GM12872 (cell line): ENCODE measurements around the gene RHCE.

ENCODE experiments used
- CTCF ChIP-seq: IDR thresholded peaks from 3 replicates; pipeline ENCODE4 v1.5.1; 2011; ENCODE audit warnings: low read depth, mild to moderate bottlenecking, low read length, moderate library complexity; ENCODE audit not compliant: insufficient read depth

RHCE gene

GRCh38 chr1:25355841-25356395, 64.7 kb downstream of the RHCE start:
- TF ChIP-seq CTCF = no peak

- TF ChIP-seq CTCF = no peak
Observed at GRCh38 chr1:25349606-25350005, 71.0 kb downstream of the RHCE start.

GRCh38 chr1:25347556-25347955, 73.1 kb downstream of the RHCE start:
- no peak for TF ChIP-seq CTCF

- no peak for TF ChIP-seq CTCF
Observed at GRCh38 chr1:25343872-25344271, 76.8 kb downstream of the RHCE start.

GRCh38 chr1:25342846-25343245, 77.8 kb downstream of the RHCE start:
- no peak for TF ChIP-seq CTCF

GRCh38 chr1:25341746-25342145, 78.9 kb downstream of the RHCE start:
- no peak for TF ChIP-seq CTCF

- TF ChIP-seq CTCF = no peak
Observed at GRCh38 chr1:25338986-25339385, 81.6 kb downstream of the RHCE start.
